Measurements from ENCODE around the gene RHOBTB1. TPM values are rescaled to one million over a fixed set of nuclear protein-coding genes. Genes with fewer than 3 reads are reported as not detected.

RHOBTB1 gene
- total RNA-seq, 1 donor, result 32.9 TPM

DNA sequence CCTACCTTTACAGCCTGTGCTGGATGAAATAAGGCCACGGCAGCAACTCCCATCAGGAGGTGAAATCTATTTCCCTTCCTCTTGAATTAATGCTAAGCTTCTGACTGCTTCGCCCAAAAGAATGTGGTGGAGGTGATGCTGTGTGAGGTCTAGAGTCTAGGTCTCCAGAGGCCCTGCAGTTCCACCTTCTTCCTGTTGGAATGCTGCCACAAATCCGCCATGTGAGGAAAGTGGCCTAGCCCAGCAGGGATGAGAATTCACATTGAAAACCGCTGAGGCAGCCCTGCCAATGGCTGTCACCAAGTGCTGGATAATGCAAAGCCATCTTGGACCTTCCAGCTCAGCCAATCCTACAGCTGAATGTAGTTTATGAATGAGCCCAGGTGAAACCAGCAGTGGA lies 28.0 kb downstream of the RHOBTB1 start:
- Histone ChIP-seq H3K27ac (ENCODE audit: low read depth, low read length) (no peak overlapping the region), H3K79me2 (ENCODE audit: insufficient read depth, low read length) (no peaks in the 10 kb centered on the region), H3K4me3 (ENCODE audit: insufficient read depth, low read length) (no peak overlapping the region), H4K20me1 (ENCODE audit: insufficient read depth, low read length) (no peaks in the 10 kb centered on the region), H3K9me3 (ENCODE audit: low read depth, low read length) (no peaks in the 10 kb centered on the region), H3K27me3 (ENCODE audit: insufficient read depth, low read length) (no peaks in the 10 kb centered on the region), H3K36me3 (ENCODE audit: insufficient read depth, low read length) (peaks cover 6% of the 10 kb centered on the region), H2AFZ (ENCODE audit: low read length) (no peak overlapping the region), H3K4me1 (ENCODE audit: insufficient read depth, low read length) (peaks cover 33% of the 10 kb centered on the region), H3K4me2 (ENCODE audit: insufficient read depth, low read length) (no peak overlapping the region)
- DNase-seq (ENCODE audit: insufficient read length, low spot score, missing footprints), result no peak
- TF ChIP-seq, protein P1, sequence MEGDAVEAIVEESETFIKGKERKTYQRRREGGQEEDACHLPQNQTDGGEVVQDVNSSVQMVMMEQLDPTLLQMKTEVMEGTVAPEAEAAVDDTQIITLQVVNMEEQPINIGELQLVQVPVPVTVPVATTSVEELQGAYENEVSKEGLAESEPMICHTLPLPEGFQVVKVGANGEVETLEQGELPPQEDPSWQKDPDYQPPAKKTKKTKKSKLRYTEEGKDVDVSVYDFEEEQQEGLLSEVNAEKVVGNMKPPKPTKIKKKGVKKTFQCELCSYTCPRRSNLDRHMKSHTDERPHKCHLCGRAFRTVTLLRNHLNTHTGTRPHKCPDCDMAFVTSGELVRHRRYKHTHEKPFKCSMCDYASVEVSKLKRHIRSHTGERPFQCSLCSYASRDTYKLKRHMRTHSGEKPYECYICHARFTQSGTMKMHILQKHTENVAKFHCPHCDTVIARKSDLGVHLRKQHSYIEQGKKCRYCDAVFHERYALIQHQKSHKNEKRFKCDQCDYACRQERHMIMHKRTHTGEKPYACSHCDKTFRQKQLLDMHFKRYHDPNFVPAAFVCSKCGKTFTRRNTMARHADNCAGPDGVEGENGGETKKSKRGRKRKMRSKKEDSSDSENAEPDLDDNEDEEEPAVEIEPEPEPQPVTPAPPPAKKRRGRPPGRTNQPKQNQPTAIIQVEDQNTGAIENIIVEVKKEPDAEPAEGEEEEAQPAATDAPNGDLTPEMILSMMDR (IDR thresholded peaks at IDR 0.05; ENCODE audit: extremely low read depth, low read depth, low read length), result no peak

DNA sequence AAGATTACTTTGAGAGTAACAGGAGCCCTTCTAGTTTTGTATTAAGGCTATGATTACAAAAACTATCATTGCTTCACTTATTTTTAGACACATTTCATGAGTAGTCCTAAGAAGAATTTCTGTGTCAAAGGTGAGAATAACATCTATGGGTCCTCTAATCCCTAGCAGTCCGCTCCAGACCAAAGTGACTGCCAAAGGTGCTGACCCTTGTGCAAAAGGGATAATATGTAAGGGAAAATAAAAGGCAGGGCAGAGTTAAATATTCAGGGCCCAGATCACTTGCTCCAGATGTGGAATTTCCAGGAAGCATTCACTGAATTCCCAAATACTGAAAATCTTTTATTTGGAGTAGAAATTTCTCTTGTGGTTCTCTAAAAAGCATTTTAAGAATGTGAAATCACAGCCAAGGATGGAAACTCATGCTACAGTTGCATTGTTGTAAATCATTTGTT lies 29.3 kb downstream of the RHOBTB1 start:
- H3K27ac ChIP-seq (ENCODE audit: low read depth, low read length), result peak overlapping the region; percentile 74
- no peaks in the 10 kb centered on the region for H3K27me3 ChIP-seq (ENCODE audit: insufficient read depth, low read length)
- TF ChIP-seq, protein P1 (IDR thresholded peaks at IDR 0.05; ENCODE audit: extremely low read depth, low read depth, low read length), result no peak
- peak; percentile 80 for DNase-seq (ENCODE audit: insufficient read length, low spot score, missing footprints)
- no peaks in the 10 kb centered on the region for H4K20me1 ChIP-seq (ENCODE audit: insufficient read depth, low read length)
- H2AFZ ChIP-seq (ENCODE audit: low read length), result no peak overlapping the region
- H3K4me2 ChIP-seq (ENCODE audit: insufficient read depth, low read length), result peak overlapping the region; percentile 64
- H3K4me3 ChIP-seq (ENCODE audit: insufficient read depth, low read length), result peak overlapping the region; percentile 29
- H3K4me1 ChIP-seq (ENCODE audit: insufficient read depth, low read length), result peaks cover 33% of the 10 kb centered on the region
- peaks cover 9% of the 10 kb centered on the region for H3K36me3 ChIP-seq (ENCODE audit: insufficient read depth, low read length)
- no peaks in the 10 kb centered on the region for H3K9me3 ChIP-seq (ENCODE audit: low read depth, low read length)
- H3K79me2 ChIP-seq (ENCODE audit: insufficient read depth, low read length), result no peaks in the 10 kb centered on the region

DNA sequence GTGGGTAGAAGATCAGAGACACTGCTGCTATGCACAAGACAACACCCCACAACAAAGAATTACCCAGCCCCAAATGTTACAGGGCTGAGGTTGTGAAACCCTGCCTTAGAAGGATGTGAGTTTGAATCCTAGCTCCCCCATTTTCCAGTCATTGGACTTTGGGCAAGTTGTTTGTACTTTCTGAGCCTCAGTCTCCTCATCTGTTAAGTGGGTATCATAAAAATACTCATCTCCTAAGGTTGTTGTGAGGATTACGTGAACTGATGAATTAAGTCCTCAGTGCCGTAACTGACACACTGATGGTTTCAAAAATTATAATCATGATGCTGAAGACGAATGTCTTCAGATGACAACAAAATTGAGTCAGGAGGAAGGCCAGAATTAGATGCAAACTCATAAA lies 30.3 kb downstream of the RHOBTB1 start:
- Histone ChIP-seq H3K27me3 (ENCODE audit: insufficient read depth, low read length) (no peaks in the 10 kb centered on the region), H3K36me3 (ENCODE audit: insufficient read depth, low read length) (peaks cover 9% of the 10 kb centered on the region), H3K9me3 (ENCODE audit: low read depth, low read length) (no peaks in the 10 kb centered on the region), H4K20me1 (ENCODE audit: insufficient read depth, low read length) (no peaks in the 10 kb centered on the region), H3K79me2 (ENCODE audit: insufficient read depth, low read length) (no peaks in the 10 kb centered on the region), H2AFZ (ENCODE audit: low read length) (no peak overlapping the region), H3K27ac (ENCODE audit: low read depth, low read length) (no peak overlapping the region), H3K4me3 (ENCODE audit: insufficient read depth, low read length) (no peak overlapping the region), H3K4me2 (ENCODE audit: insufficient read depth, low read length) (no peak overlapping the region), H3K4me1 (ENCODE audit: insufficient read depth, low read length) (peaks cover 33% of the 10 kb centered on the region)
- DNase-seq (ENCODE audit: insufficient read length, low spot score, missing footprints), result no peak
- TF ChIP-seq, protein P1 (IDR thresholded peaks at IDR 0.05; ENCODE audit: extremely low read depth, low read depth, low read length), result no peak

DNA sequence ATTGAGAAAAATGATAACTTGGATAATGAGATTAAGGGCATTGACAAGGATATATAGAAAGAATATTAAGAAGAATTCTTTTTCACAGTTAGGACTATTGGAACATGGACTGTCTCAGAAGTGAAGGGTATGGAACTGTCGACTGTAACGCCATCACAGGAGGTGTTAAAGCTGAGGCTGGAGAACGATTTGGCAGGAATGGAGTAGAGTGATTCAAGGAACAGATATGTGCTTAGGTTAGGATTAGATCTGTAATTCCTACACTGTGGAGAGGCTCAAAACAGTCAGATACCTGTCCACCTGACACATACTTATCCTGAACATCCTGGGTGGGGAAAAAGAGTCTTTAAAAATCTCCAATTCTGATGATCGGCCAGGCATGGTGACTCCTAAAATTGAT lies 30.9 kb downstream of the RHOBTB1 start:
- Histone ChIP-seq H3K27ac (ENCODE audit: low read depth, low read length) (no peak overlapping the region), H3K4me1 (ENCODE audit: insufficient read depth, low read length) (peaks cover 29% of the 10 kb centered on the region), H3K27me3 (ENCODE audit: insufficient read depth, low read length) (no peaks in the 10 kb centered on the region), H4K20me1 (ENCODE audit: insufficient read depth, low read length) (no peaks in the 10 kb centered on the region), H2AFZ (ENCODE audit: low read length) (no peak overlapping the region), H3K4me2 (ENCODE audit: insufficient read depth, low read length) (no peak overlapping the region), H3K9me3 (ENCODE audit: low read depth, low read length) (no peaks in the 10 kb centered on the region), H3K4me3 (ENCODE audit: insufficient read depth, low read length) (no peak overlapping the region), H3K36me3 (ENCODE audit: insufficient read depth, low read length) (peaks cover 9% of the 10 kb centered on the region), H3K79me2 (ENCODE audit: insufficient read depth, low read length) (no peaks in the 10 kb centered on the region)
- TF ChIP-seq, protein P1 (IDR thresholded peaks at IDR 0.05; ENCODE audit: extremely low read depth, low read depth, low read length), result no peak
- DNase-seq (ENCODE audit: insufficient read length, low spot score, missing footprints), result no peak
